GM12878 (cell line): Measurements from ENCODE around the gene SBNO2. TPM values are rescaled to one million over a fixed set of nuclear protein-coding genes. Genes with fewer than 3 reads are reported as not detected.

ENCODE experiments used
- ATAC-seq: fragments of 200-7000 bp; cut with Tn5 transposase; 3 replicates; pipeline ENCODE4 v1.9.1; 2020; ENCODE audit warnings: mild to moderate bottlenecking, moderate library complexity
- BruUV-seq: library from RNA; stranded (reverse); fragments of 400-500 nt; replicated peaks from 2 replicates; lab custom pipeline; 2021; lab: Mats Ljungman, UMichigan
- CTCF ChIA-PET: fragments of 300-600 bp; sonication (Branson Sonifier 250); formaldehyde crosslinking; extraction: SDS; loops from one replicate; lab custom pipeline; 2021; ENCODE audit warnings: inconsistent platforms; lab: Yijun Ruan, JAX
- POLR2A ChIA-PET: fragments of 350-600 bp; formaldehyde crosslinking; extraction: SDS; loops from one replicate; lab custom pipeline; 2021; ENCODE audit warnings: inconsistent platforms; lab: Charles Lee
- RAD21 ChIA-PET: fragments of 300-600 bp; sonication (Branson Sonifier 250); formaldehyde crosslinking; loops from one replicate; lab custom pipeline; 2023; ENCODE audit warnings: antibody characterized with exemption; ENCODE audit not compliant: unreplicated experiment; lab: Charles Lee
- SMC1A ChIA-PET: fragments of 300-600 bp; sonication (Branson Sonifier 250); formaldehyde crosslinking; loops from one replicate; lab custom pipeline; 2023; ENCODE audit not compliant: unreplicated experiment, uncharacterized antibody; lab: Charles Lee
- DNase-seq: peaks from one replicate; pipeline ENCODE4 v3.0.0-alpha.2; 2011; ENCODE audit warnings: low read depth, low spot score
- FAIRE-seq: peaks from 3 replicates; lab custom pipeline; 2011; peaks lifted over from hg19 to GRCh38; lab: Jason Lieb, UNC
- H2AFZ ChIP-seq: 2 replicates; pipeline ENCODE4 v1.6.0; 2011; ENCODE audit warnings: low read depth, low read length, control low read depth; ENCODE audit not compliant: control insufficient read depth
- H3K27ac ChIP-seq: 2 replicates; pipeline ENCODE4 v1.5.1; 2011; ENCODE audit warnings: control low read depth; ENCODE audit not compliant: control insufficient read depth, insufficient read depth
- H3K27me3 ChIP-seq, 2 experiments: replicated peaks in 1 of 2; 2 replicates each; pipeline versions ENCODE4 v1.6.0 to v1.6.1; 2011; ENCODE audit warnings: low read length in 1 of 2; ENCODE audit not compliant: control insufficient read depth in 2 of 2, insufficient read depth in 2 of 2
- H3K36me3 ChIP-seq, 2 experiments: 2 replicates each; pipeline ENCODE4 v1.5.1; 2011; ENCODE audit warnings: low read length in 1 of 2; ENCODE audit not compliant: control insufficient read depth in 2 of 2, insufficient read depth in 2 of 2
- H3K4me1 ChIP-seq: 2 replicates; pipeline ENCODE4 v1.6.1; 2011; ENCODE audit warnings: mild to moderate bottlenecking, low read length, moderate library complexity, mixed read lengths; ENCODE audit not compliant: control insufficient read depth, insufficient read depth
- H3K4me2 ChIP-seq: 2 replicates; pipeline ENCODE4 v1.6.0; 2011; ENCODE audit warnings: control low read depth; ENCODE audit not compliant: control insufficient read depth, insufficient read depth
- H3K4me3 ChIP-seq: fragments of 200-600 bp; sonication (generic); 2 replicates; pipeline ENCODE4 v1.5.1; 2016
- H3K79me2 ChIP-seq: 2 replicates; pipeline ENCODE4 v1.6.0; 2011; ENCODE audit warnings: low read length; ENCODE audit not compliant: control insufficient read depth, insufficient read depth
- H3K9ac ChIP-seq: 2 replicates; pipeline ENCODE4 v1.8.0; 2011; ENCODE audit warnings: low read length, control low read depth, mixed read lengths; ENCODE audit not compliant: control insufficient read depth, insufficient read depth
- H3K9me3 ChIP-seq: replicated peaks from 3 replicates; pipeline ENCODE4 v1.5.1; 2011; ENCODE audit warnings: mild to moderate bottlenecking, low read length; ENCODE audit not compliant: control insufficient read depth, insufficient read depth
- H4K20me1 ChIP-seq: 2 replicates; pipeline ENCODE4 v1.6.0; 2011; ENCODE audit not compliant: control insufficient read depth, insufficient read depth
- BACH1 ChIP-seq: fragments of 450-650 bp; IDR thresholded peaks from 2 replicates; pipeline ENCODE4 v1.6.1; 2017; ENCODE audit warnings: mild to moderate bottlenecking, borderline replicate concordance
- KLF5 ChIP-seq: fragments of 450-650 bp; IDR thresholded peaks from 2 replicates; pipeline ENCODE4 v1.6.1; 2014; ENCODE audit warnings: mild to moderate bottlenecking; ENCODE audit not compliant: partially characterized antibody
- MLLT1 ChIP-seq: fragments of 450-650 bp; IDR thresholded peaks from 2 replicates; pipeline ENCODE4 v1.6.1; 2016; ENCODE audit warnings: mild to moderate bottlenecking
- PKNOX1 ChIP-seq: fragments of 450-650 bp; IDR thresholded peaks from 2 replicates; pipeline ENCODE4 v1.6.1; 2016; ENCODE audit warnings: mild to moderate bottlenecking
- POLR2A ChIP-seq: IDR thresholded peaks from 2 replicates; pipeline ENCODE4 v1.6.1; 2011; ENCODE audit warnings: low read depth, mild to moderate bottlenecking, low read length
- POLR2AphosphoS2 ChIP-seq: IDR thresholded peaks from 2 replicates; pipeline ENCODE4 v1.6.1; 2011; ENCODE audit warnings: low read depth, mild to moderate bottlenecking, low read length, improper control_type of control experiment, moderate library complexity
- RCOR1 ChIP-seq: conservative IDR thresholded peaks from 2 replicates; pipeline ENCODE4 v1.6.1; 2012; ENCODE audit warnings: low read depth, low read length, improper control_type of control experiment
- SREBF1 ChIP-seq: IDR thresholded peaks from 2 replicates; pipeline ENCODE4 v1.6.1; 2012; ENCODE audit warnings: mild to moderate bottlenecking, low read length
- TCF7 ChIP-seq: IDR thresholded peaks from 2 replicates; pipeline ENCODE4 v1.6.1; 2014; ENCODE audit warnings: antibody characterized with exemption, borderline replicate concordance
- whole genome bisulfite sequencing: methylation state at CpG from one replicate; pipeline ENCODE4 v1.1.6; 2016; ENCODE audit warnings: low lambda C conversion rate; ENCODE audit not compliant: insufficient replicate concordance, insufficient coverage; ENCODE audit errors: missing lambda C conversion rate; 5-methylcytosine and 5-hydroxymethylcytosine counted together
- in situ Hi-C: fragments of 300-500 bp; cut with MboI; formaldehyde crosslinking; loops from 9 replicates; pipeline ENCODE4 v1.14.3; 2018; ENCODE audit warnings: mixed read lengths
- intact Hi-C: fragments of 100-400 bp; cut with micrococcal nuclease; formaldehyde crosslinking; loops from one replicate; pipeline ENCODE4 v1.14.2; 2022; ENCODE audit not compliant: unreplicated experiment
- polyA plus RNA-seq, 11 experiments: library from polyadenylated mRNA; depleted of rRNA in 4 of 11; unstranded in 6 of 11; stranded (reverse) in 5 of 11; fragments of >200 nt; fragmentation: Nextera tagmentation in 4 of 11; fragmentation: Illumina TruSeq in 1 of 11; extraction: Ambion mirVana in 4 of 11; extraction: Trizol in 1 of 11; gene quantifications; 1 replicate in 1 of 11; 2 replicates in 10 of 11; pipeline versions ENCODE4 v1.2.1 to v1.2.3, GENCODE V29; 2011 to 2016; ENCODE audit warnings: inconsistent platforms in 2 of 11, missing spikeins in 2 of 11, low read depth in 1 of 11
- total RNA-seq, 4 experiments: library from RNA; depleted of rRNA in 3 of 4; stranded (reverse); fragments of >200 nt in 3 of 4; fragmentation: Illumina TruSeq in 1 of 4; extraction: Trizol in 1 of 4; gene quantifications; 2 replicates each; pipeline versions ENCODE4 v1.2.1 to v1.2.3, GENCODE V29; 2013 to 2021

SBNO2 gene
- total and polyA plus RNA-seq, 10 of the 15 experiments (the other 5 are each of a cell fraction or from before 2014, with no cell fraction given): 0.08 to 44.6 (median 5.4) TPM

DNA sequence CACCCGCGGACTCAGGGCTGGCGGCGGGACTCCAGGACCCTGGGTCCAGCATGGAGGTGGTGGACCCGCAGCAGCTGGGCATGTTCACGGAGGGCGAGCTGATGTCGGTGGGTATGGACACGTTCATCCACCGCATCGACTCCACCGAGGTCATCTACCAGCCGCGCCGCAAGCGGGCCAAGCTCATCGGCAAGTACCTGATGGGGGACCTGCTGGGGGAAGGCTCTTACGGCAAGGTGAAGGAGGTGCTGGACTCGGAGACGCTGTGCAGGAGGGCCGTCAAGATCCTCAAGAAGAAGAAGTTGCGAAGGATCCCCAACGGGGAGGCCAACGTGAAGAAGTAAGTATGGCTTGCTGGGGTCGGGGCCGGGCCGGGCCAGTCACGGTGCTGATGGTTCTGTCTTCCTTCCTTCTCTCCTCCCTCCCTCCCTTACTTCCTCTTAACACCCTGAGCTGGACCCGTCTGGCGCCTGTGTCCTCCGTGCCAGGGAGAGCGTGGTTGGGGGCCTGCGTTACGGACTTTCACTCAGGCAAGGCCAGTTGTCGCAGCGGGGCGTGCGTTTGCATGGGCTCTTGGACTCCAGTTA lies 32.9 kb upstream of the SBNO2 start:
- Histone ChIP-seq H3K4me1 (peaks cover 17% of the 10 kb centered on the region), H4K20me1 (no peaks in the 10 kb centered on the region; the same call in 1 of the 2 replicates), H3K4me2 (peak overlapping the region; percentile 86), H3K4me3 (peak overlapping the region; percentile 98), H3K9me3 (no peaks in the 10 kb centered on the region), H3K27ac (peak overlapping the region; percentile 66), H3K79me2 (peaks cover 57% of the 10 kb centered on the region), H3K9ac (peak overlapping the region; percentile 88), H3K27me3 (no peaks in the 10 kb centered on the region), H2AFZ (no peak overlapping the region), H3K36me3 (peaks cover 0 to 12% of the 10 kb centered on the region in 2 experiments; a peak in 2 of 4 replicates)
- TF ChIP-seq MLLT1: no peak
- 0 out of 2 replicates have a peak, but pooled peaks have one; percentile 2 for TF ChIP-seq BACH1
- TF ChIP-seq POLR2AphosphoS2: 0 out of 2 replicates have a peak, but pooled peaks have one; percentile 8
- TF ChIP-seq KLF5: no peak
- TF ChIP-seq POLR2A: 0 out of 2 replicates have a peak, but pooled peaks have one; percentile 1
- no peak for TF ChIP-seq PKNOX1
- TF ChIP-seq SREBF1: no peak
- no peak for TF ChIP-seq TCF7
- no peak for TF ChIP-seq RCOR1
- FAIRE-seq: peak; percentile 78
- in situ Hi-C loops (no loop called here), intact Hi-C loops (no loop called here)
- ChIA-PET POLR2A (interaction anchor here (0.8 kb wide), 1 partner anchor 84 kb away, joined by 3 read pairs; no protein-coding TSS in a partner anchor), CTCF (interaction anchor here (0.9 to 1.1 kb wide), 2 partner anchors 34 to 93 kb away, joined by 3 to 5 read pairs; no protein-coding TSS in a partner anchor), RAD21 (interaction anchor here (0.6 kb wide), 1 partner anchor 139 kb away, joined by 3 read pairs; no protein-coding TSS in a partner anchor), SMC1A (no interaction called here)
- TSS peak; percentile 70 for BruUV-seq
- ATAC-seq: peak; percentile 17
- no peak for DNase-seq
- WGBS: under 1% methylated on average over 38 of the region's 38 CpGs
